Endothelial cell of umbilical vein (primary cell): ENCODE results near the gene SPACA4.

Source experiments
- EZH2 ChIP-seq: IDR thresholded peaks from 2 replicates; pipeline ENCODE4 v1.6.1; 2012; ENCODE audit warnings: borderline replicate concordance, low read depth, mild to moderate bottlenecking, moderate library complexity, low read length, inconsistent platforms; ENCODE audit not compliant: severe bottlenecking
- POLR2AphosphoS5 ChIP-seq: IDR thresholded peaks from 2 replicates; pipeline ENCODE4 v1.6.1; 2012; ENCODE audit warnings: low read depth, mild to moderate bottlenecking, control low read depth, low read length, moderate library complexity; ENCODE audit not compliant: insufficient read depth
- TF ChIP-seq, protein P1 (sequence below), 2 donors: IDR thresholded peaks; 1 replicate in 1 of 2; 2 replicates in 1 of 2; pipeline ENCODE4 v1.5.1; 2011; ENCODE audit warnings: low read length in 2 of 2, mild to moderate bottlenecking in 2 of 2, moderate library complexity in 2 of 2, control low read depth in 1 of 2, inconsistent platforms in 1 of 2, low read depth in 1 of 2; ENCODE audit not compliant: insufficient read depth in 1 of 2; ENCODE audit errors: extremely low read depth in 1 of 2
- TF ChIP-seq, protein P2 (sequence below): IDR thresholded peaks from 2 replicates; pipeline ENCODE4 v1.6.1; 2011; ENCODE audit not compliant: insufficient read depth, insufficient read length

GRCh38 chr19:48573163-48573505, 33.4 kb upstream of the SPACA4 start:
- TF ChIP-seq EZH2 (no peak), POLR2AphosphoS5 (no peak)
- TF ChIP-seq, protein P1, sequence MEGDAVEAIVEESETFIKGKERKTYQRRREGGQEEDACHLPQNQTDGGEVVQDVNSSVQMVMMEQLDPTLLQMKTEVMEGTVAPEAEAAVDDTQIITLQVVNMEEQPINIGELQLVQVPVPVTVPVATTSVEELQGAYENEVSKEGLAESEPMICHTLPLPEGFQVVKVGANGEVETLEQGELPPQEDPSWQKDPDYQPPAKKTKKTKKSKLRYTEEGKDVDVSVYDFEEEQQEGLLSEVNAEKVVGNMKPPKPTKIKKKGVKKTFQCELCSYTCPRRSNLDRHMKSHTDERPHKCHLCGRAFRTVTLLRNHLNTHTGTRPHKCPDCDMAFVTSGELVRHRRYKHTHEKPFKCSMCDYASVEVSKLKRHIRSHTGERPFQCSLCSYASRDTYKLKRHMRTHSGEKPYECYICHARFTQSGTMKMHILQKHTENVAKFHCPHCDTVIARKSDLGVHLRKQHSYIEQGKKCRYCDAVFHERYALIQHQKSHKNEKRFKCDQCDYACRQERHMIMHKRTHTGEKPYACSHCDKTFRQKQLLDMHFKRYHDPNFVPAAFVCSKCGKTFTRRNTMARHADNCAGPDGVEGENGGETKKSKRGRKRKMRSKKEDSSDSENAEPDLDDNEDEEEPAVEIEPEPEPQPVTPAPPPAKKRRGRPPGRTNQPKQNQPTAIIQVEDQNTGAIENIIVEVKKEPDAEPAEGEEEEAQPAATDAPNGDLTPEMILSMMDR (IDR thresholded peaks at IDR 0.05; ENCODE audit: extremely low read depth in 1 of 2, insufficient read depth in 1 of 2, low read depth in 1 of 2, low read length in 2 of 2) = no peak
- TF ChIP-seq, protein P2, sequence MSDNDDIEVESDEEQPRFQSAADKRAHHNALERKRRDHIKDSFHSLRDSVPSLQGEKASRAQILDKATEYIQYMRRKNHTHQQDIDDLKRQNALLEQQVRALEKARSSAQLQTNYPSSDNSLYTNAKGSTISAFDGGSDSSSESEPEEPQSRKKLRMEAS = no peak
